ENCODE measurements around the gene ATXN1L.

The ATXN1L gene

GRCh38 chr16:71843572-71843971 is 2.2 kb upstream of the ATXN1L start:
- no peak for TF ChIP-seq CTCF (conservative IDR thresholded peaks at IDR 0.05; ENCODE audit: low read depth, low read length)
- no peak overlapping the region for H3K4me3 ChIP-seq (ENCODE audit: low read depth, low read length)
- no peak for DNase-seq (ENCODE audit: low read depth)

DNA sequence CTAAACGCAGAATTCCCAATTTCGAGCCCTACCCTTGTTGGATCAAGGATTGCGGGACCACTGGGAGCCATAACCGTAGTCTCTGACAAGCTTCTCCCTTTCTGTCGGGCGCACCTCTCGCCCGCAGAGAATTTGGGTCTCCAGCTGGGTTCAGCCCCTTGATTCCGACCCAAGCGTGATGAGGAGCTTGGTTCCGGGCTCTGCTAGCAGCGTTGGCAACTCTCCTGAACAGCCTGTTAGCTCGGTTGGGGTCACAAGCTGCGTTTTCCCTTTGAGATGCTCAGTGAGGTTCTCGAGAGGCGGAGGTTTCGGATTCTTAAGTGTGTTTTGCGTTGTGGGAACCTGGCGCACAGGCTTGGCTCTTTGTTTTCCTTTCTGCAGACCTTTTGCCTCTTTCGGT is 655 bp downstream of the ATXN1L start:
- TF ChIP-seq CTCF (conservative IDR thresholded peaks at IDR 0.05; ENCODE audit: low read depth, low read length), result no peak
- DNase-seq (ENCODE audit: low read depth), result peak; percentile 50

DNA sequence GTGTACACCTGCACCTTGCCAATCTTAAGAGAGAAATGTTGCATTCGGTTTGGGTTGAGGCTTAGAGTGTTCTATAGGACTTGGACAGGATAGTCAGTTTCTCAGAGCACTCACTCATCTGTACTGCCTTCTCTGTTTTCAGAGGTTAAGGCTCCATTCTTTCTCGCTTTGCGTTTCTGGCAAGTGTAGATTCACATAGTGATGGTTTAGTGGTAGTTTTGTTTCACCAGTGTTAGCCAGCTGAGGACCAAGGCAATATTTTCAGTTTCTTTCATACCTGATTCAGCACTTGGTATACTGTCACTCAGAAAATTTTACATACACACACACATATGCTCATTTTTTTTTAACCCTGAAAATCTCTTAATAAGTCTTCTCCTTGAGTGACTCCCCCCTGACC is 1.3 kb downstream of the ATXN1L start:
- no peak for TF ChIP-seq CTCF (conservative IDR thresholded peaks at IDR 0.05; ENCODE audit: low read depth, low read length)
- H3K4me3 ChIP-seq (ENCODE audit: low read depth, low read length), result peak overlapping the region; percentile 95
- no peak for DNase-seq (ENCODE audit: low read depth)

More for the DNA sequence above, 655 bp downstream of the ATXN1L start:
- peak overlapping the region; percentile 95 for H3K4me3 ChIP-seq (ENCODE audit: low read depth, low read length)

DNA sequence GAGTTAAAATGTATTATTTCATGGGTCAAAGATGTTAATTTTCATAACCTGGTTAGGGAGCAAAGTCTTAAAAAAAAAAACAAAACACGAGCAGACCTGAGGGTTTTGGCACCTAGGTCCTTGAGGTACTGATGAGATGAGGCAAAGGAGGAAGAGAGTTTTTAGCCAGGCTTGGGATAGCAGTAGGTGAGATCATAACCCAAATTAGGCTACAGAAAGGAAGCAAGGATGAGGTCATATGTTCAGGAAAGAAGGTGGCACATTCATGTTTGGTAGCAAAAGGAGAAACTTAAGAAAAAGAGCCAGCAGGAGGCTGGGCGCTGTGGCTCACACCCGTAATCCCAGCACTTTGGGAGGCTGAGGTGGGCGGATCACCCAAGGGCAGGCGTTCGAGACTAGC is 2.8 kb downstream of the ATXN1L start:
- no peak overlapping the region for H3K4me3 ChIP-seq (ENCODE audit: low read depth, low read length)
- DNase-seq (ENCODE audit: low read depth), result no peak
- no peak for TF ChIP-seq CTCF (conservative IDR thresholded peaks at IDR 0.05; ENCODE audit: low read depth, low read length)

- TF ChIP-seq CTCF (conservative IDR thresholded peaks at IDR 0.05; ENCODE audit: low read depth, low read length), result no peak
- H3K4me3 ChIP-seq (ENCODE audit: low read depth, low read length), result no peak overlapping the region
- no peak for DNase-seq (ENCODE audit: low read depth)
Observed at GRCh38 chr16:71851746-71852145, 6.0 kb downstream of the ATXN1L start.

DNA sequence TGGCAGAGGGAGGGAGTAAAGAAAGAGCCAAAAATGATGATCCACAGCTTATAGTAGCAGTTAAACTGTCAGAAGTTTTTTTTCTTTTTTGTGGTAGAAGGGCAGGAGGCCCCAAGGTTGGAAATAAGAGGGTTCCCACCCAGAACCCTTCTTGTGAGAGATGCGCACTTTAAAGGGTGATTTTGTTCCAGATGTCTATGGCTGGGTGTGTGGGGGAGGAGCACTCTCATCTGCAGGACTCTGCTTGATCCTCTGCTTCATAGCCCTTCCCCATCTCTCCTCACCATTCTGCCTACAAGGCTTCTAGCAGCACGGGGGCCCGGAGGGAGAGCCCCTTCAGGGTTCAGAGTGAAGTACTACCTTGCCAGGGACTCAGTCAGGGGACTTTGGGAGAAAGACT is 6.4 kb downstream of the ATXN1L start:
- DNase-seq (ENCODE audit: low read depth), result no peak
- no peak for TF ChIP-seq CTCF (conservative IDR thresholded peaks at IDR 0.05; ENCODE audit: low read depth, low read length)
- no peak overlapping the region for H3K4me3 ChIP-seq (ENCODE audit: low read depth, low read length)

DNA sequence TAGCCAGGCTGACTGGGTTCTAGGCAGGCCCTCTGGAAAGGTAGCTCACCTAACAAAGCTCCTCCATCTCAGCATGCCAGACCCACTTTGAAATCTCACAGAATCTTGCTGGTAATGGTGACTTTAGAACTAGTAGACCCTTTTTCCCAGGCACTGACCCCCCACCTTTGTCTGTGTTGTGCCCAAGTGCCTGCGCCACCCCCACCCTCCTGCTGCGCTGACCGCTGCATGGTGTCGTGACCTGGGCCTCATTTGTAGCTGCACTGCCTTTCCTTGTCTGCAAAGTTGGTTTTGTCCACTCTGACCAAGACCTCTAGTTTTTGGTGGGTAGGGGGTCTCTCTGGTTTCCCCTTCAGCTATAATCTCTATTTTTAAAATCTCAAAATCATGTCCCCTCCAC is 6.8 kb downstream of the ATXN1L start:
- TF ChIP-seq CTCF (conservative IDR thresholded peaks at IDR 0.05; ENCODE audit: low read depth, low read length), result no peak
- no peak for DNase-seq (ENCODE audit: low read depth)
- H3K4me3 ChIP-seq (ENCODE audit: low read depth, low read length), result no peak overlapping the region

All from choroid plexus epithelial cell (primary cell).